Measurements from ENCODE around the gene SPRY4.

Gene SPRY4

GRCh38 chr5:142319560-142320429, 5.0 kb downstream of the SPRY4 start:
- DNase-seq (ENCODE audit: extremely low spot score), result no peak
- POLR2A ChIA-PET, result no interaction called here
- TF ChIP-seq, protein P1, sequence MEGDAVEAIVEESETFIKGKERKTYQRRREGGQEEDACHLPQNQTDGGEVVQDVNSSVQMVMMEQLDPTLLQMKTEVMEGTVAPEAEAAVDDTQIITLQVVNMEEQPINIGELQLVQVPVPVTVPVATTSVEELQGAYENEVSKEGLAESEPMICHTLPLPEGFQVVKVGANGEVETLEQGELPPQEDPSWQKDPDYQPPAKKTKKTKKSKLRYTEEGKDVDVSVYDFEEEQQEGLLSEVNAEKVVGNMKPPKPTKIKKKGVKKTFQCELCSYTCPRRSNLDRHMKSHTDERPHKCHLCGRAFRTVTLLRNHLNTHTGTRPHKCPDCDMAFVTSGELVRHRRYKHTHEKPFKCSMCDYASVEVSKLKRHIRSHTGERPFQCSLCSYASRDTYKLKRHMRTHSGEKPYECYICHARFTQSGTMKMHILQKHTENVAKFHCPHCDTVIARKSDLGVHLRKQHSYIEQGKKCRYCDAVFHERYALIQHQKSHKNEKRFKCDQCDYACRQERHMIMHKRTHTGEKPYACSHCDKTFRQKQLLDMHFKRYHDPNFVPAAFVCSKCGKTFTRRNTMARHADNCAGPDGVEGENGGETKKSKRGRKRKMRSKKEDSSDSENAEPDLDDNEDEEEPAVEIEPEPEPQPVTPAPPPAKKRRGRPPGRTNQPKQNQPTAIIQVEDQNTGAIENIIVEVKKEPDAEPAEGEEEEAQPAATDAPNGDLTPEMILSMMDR (IDR thresholded peaks at IDR 0.05; ENCODE audit: control extremely low read depth, extremely low read depth, low read depth, missing control alignments), result no peak
- CTCF ChIA-PET, result interaction anchor here (1.1 kb wide), 1 partner anchor 23 kb away, joined by 3 read pairs; no protein-coding TSS in a partner anchor

- TF ChIP-seq, protein P1 (IDR thresholded peaks at IDR 0.05; ENCODE audit: control extremely low read depth, extremely low read depth, low read depth, missing control alignments), result no peak
- ChIA-PET CTCF (no interaction called here), POLR2A (no interaction called here)
- DNase-seq (ENCODE audit: extremely low spot score), result no peak
Measured at GRCh38 chr5:142319105-142319504, 5.7 kb downstream of the SPRY4 start.

DNA sequence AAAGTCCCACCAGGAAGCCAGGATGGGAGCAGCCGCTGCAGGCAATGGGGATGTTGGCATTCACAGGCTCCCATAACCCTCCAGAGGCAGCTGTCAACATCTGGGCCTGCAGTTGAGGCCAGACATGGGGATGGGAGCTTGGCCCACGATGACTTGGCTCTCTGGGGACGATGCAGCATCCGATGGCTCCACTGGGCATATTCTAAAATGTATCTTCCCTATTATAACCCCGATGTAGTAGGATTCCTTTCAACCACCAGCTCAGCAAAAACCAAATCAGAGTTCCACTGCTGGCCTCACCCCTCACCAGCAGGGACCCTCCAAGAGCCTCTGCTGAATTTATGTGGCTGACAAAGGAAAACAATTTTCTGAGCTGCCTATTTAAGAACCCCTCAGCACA, 7.1 kb downstream of the SPRY4 start:
- TF ChIP-seq, protein P1 (IDR thresholded peaks at IDR 0.05; ENCODE audit: control extremely low read depth, extremely low read depth, low read depth, missing control alignments), result no peak
- DNase-seq (ENCODE audit: extremely low spot score), result no peak
- ChIA-PET CTCF (no interaction called here), POLR2A (no interaction called here)

GRCh38 chr5:142317173-142317572, 7.6 kb downstream of the SPRY4 start:
- TF ChIP-seq, protein P1 (IDR thresholded peaks at IDR 0.05; ENCODE audit: control extremely low read depth, extremely low read depth, low read depth, missing control alignments), result no peak
- ChIA-PET POLR2A (no interaction called here), CTCF (no interaction called here)
- no peak for DNase-seq (ENCODE audit: extremely low spot score)

DNA sequence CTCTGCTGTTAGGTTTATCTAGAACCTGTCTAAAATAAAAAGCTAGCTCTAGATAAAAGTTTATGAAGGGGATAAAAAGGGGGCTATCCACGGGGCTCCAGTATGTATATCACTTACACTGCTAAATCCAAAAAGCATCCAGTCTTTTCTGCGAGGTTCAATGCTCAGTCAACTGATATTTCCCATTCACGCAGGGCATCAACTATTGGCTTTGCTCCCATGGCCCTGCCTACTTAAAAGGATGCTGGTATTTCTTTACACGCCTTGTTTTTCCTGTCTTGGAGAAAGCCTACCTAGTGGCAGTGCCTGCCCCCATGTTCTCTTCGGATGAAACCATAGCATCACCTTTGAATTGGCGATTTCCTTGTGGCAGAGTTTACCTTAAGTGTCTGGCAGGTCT, 8.1 kb downstream of the SPRY4 start:
- DNase-seq (ENCODE audit: extremely low spot score), result no peak
- POLR2A ChIA-PET, result no interaction called here
- TF ChIP-seq, protein P1 (IDR thresholded peaks at IDR 0.05; ENCODE audit: control extremely low read depth, extremely low read depth, low read depth, missing control alignments), result no peak
- CTCF ChIA-PET, result no interaction called here

- DNase-seq (ENCODE audit: extremely low spot score), result no peak
- ChIA-PET POLR2A (no interaction called here), CTCF (no interaction called here)
- TF ChIP-seq, protein P1 (IDR thresholded peaks at IDR 0.05; ENCODE audit: control extremely low read depth, extremely low read depth, low read depth, missing control alignments), result no peak
Measured at GRCh38 chr5:142316051-142316450, 8.8 kb downstream of the SPRY4 start.

Data from GM10248 (cell line).